ENCODE data around the gene GOLGA6L7. TPM values are rescaled to one million over a fixed set of nuclear protein-coding genes. Genes with fewer than 3 reads are reported as not detected.

Gene GOLGA6L7
- total and polyA plus RNA-seq, 2 of the 8 experiments (the other 6 are each of a cell fraction or from before 2014, with no cell fraction given), result not detected

- Histone ChIP-seq H3K23me2 (ENCODE audit: low read depth, low read length) (peaks cover 3% of the 10 kb centered on the region; the same call in 1 of the 2 replicates), H3K18ac (ENCODE audit: extremely low read depth, low read length) (peak overlapping the region; percentile 60), H3K56ac (replicated peaks; ENCODE audit: insufficient read length, low read depth, low read length) (no peak overlapping the region), H2BK120ac (replicated peaks; ENCODE audit: low read depth, low read length) (no peak overlapping the region), H4K5ac (ENCODE audit: insufficient read length, low read depth, low read length) (no peak overlapping the region), H3K27me3 (replicated peaks in 1 of 4; ENCODE audit: control insufficient read depth in 3 of 4, extremely low read depth in 1 of 4, insufficient read depth in 3 of 4, low read length in 3 of 4) (peaks cover 7 to 34% (median 29%) of the 10 kb centered on the region in 4 experiments; a peak in 6 of 7 replicates), H3K4me3 (ENCODE audit: extremely low read depth in 1 of 4, insufficient read depth in 2 of 4, low read depth in 3 of 4, low read length in 4 of 4) (peak overlapping the region in 3 of 4 experiments; percentile 42 to 63 (median 48); a peak in 6 of 8 replicates), H4K91ac (replicated peaks; ENCODE audit: insufficient read length, low read length) (no peak overlapping the region), H2BK5ac (ENCODE audit: low read depth, low read length) (no peak overlapping the region), H4K8ac (ENCODE audit: extremely low read depth, insufficient read depth, low read length) (peak overlapping the region; percentile 91; the same call in 1 of the 2 replicates), H3K9ac (replicated peaks in 1 of 4; ENCODE audit: extremely low read depth in 1 of 4, low read depth in 3 of 4, low read length in 3 of 4) (peak overlapping the region in 1 of 4 experiments; percentile 61; a peak in 2 of 7 replicates), H3K79me2 (ENCODE audit: control insufficient read depth in 1 of 2, insufficient read depth in 2 of 2, low read length in 2 of 2) (no peaks in the 10 kb centered on the region), H4K20me1 (replicated peaks in 1 of 2; ENCODE audit: control insufficient read depth in 1 of 2, insufficient read depth in 2 of 2, low read length in 2 of 2) (no peaks in the 10 kb centered on the region), H2BK20ac (ENCODE audit: low read length) (0 out of 2 replicates have a peak overlapping the region, but pooled peaks have one; percentile 18), H3K36me3 (ENCODE audit: control insufficient read depth in 2 of 4, insufficient read depth in 4 of 4, low read length in 3 of 4) (no peaks in the 10 kb centered on the region), H2AK5ac (ENCODE audit: low read depth, low read length) (no peak overlapping the region), H3K27ac (ENCODE audit: low read depth, low read length) (no peak overlapping the region), H3K4me2 (ENCODE audit: insufficient read depth in 1 of 2, low read depth in 2 of 2, low read length in 2 of 2) (peak overlapping the region; percentile 66 to 87), H3K23ac (ENCODE audit: insufficient read length) (no peak overlapping the region), H3K4ac (replicated peaks; ENCODE audit: insufficient read length, low read depth, low read length) (no peak overlapping the region), H3K4me1 (replicated peaks in 1 of 4; ENCODE audit: control insufficient read depth in 3 of 4, insufficient read depth in 4 of 4, low read length in 3 of 4) (peaks cover 0 to 8% (median 4%) of the 10 kb centered on the region in 4 experiments; a peak in 4 of 7 replicates), H3K14ac (ENCODE audit: insufficient read length) (no peak overlapping the region), H2BK12ac (ENCODE audit: low read depth, low read length) (0 out of 2 replicates have a peak overlapping the region, but pooled peaks have one; percentile 63), H3K9me3 (ENCODE audit: insufficient read depth in 2 of 2, low read depth in 1 of 2, low read length in 1 of 2) (no peaks in the 10 kb centered on the region), H2AFZ (ENCODE audit: low read length) (peak overlapping the region; percentile 67; the same call in 1 of the 2 replicates), H3K79me1 (ENCODE audit: low read depth, low read length) (no peaks in the 10 kb centered on the region), H2BK15ac (ENCODE audit: low read length) (peak overlapping the region; percentile 72; the same call in 1 of the 2 replicates)
- FAIRE-seq (no peak), DNase-seq (ENCODE audit: low read depth in 1 of 2, low spot score in 2 of 2) (no peak)
- WGBS, 2 experiments (ENCODE audit: extremely low coverage in 1 of 2, insufficient coverage in 1 of 2, insufficient read length in 1 of 2, insufficient replicate concordance in 2 of 2, low coverage in 1 of 2, low lambda C conversion rate in 2 of 2, missing lambda C conversion rate in 1 of 2), result 30% methylated on average over 30 of the region's 31 CpGs; no CpG with 5 or more reads in 1 of the 2 experiments
- CTCF ChIA-PET (ENCODE audit: partially characterized antibody), result interaction anchor here (1.3 to 1.9 kb wide), 4 partner anchors 9 to 99 kb away, joined by 3 to 6 read pairs (median 4); no protein-coding TSS in a partner anchor
- TF ChIP-seq SIRT6 (IDR thresholded peaks at IDR 0.05; ENCODE audit: low read length) (no peak), ATF2 (IDR thresholded peaks at IDR 0.05; ENCODE audit: low read length) (no peak), EP300 (IDR thresholded peaks at IDR 0.05; ENCODE audit: borderline replicate concordance in 1 of 2, low read depth in 2 of 2, low read length in 2 of 2) (no peak), SUZ12 (IDR thresholded peaks at IDR 0.05; ENCODE audit: low read length) (peak; percentile 58; the same call in 1 of the 2 replicates), ASH2L (IDR thresholded peaks at IDR 0.05; ENCODE audit: low read length) (peak; percentile 25), CBX8 (IDR thresholded peaks at IDR 0.05; ENCODE audit: borderline replicate concordance, low read depth, low read length) (no peak)
- POLR2A ChIA-PET (ENCODE audit: partially characterized antibody), result interaction anchor here (1.1 to 2.1 kb wide), 4 partner anchors 9 to 24 kb away, joined by 3 to 7 read pairs (median 6); no protein-coding TSS in a partner anchor
Observed at GRCh38 chr15:28885128-28885629, 36.7 kb upstream of the GOLGA6L7 start.
